ENCODE measurements around the gene DDAH1.

DNA sequence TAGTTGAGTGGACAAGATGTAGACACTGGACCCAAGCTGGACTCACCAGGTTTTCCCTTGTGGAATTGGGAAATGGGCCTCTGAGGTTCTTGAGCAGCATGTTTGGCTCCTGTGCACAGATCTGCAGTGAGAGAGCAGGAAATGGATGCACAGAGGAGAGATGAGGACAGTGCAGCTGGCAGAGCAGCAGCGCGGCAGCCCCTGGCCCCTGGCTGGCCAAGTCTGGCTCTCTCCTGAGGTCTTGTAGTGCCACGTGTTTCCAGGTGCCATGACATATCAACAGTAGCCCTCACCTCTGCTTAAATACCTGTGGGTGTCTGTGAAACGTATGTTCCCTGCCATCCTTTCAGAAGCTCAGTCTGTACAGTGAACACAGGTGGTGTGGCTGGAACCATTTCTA, 169.3 kb downstream of the DDAH1 start:
- TF ChIP-seq, protein P1, sequence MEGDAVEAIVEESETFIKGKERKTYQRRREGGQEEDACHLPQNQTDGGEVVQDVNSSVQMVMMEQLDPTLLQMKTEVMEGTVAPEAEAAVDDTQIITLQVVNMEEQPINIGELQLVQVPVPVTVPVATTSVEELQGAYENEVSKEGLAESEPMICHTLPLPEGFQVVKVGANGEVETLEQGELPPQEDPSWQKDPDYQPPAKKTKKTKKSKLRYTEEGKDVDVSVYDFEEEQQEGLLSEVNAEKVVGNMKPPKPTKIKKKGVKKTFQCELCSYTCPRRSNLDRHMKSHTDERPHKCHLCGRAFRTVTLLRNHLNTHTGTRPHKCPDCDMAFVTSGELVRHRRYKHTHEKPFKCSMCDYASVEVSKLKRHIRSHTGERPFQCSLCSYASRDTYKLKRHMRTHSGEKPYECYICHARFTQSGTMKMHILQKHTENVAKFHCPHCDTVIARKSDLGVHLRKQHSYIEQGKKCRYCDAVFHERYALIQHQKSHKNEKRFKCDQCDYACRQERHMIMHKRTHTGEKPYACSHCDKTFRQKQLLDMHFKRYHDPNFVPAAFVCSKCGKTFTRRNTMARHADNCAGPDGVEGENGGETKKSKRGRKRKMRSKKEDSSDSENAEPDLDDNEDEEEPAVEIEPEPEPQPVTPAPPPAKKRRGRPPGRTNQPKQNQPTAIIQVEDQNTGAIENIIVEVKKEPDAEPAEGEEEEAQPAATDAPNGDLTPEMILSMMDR (IDR thresholded peaks at IDR 0.05), result no peak
- TF ChIP-seq POLR2A (IDR thresholded peaks at IDR 0.05), result no peak
